HEK293 (cell line): Measurements from ENCODE around the gene BIRC5.

Source experiments
- KLF8 ChIP-seq: fragments of 450-650 bp; formaldehyde crosslinking; IDR thresholded peaks from 2 replicates; pipeline ENCODE4 v1.5.1; 2016; ENCODE audit warnings: missing biosample characterization, missing genetic modification characterization
- OVOL3 ChIP-seq: fragments of 450-650 bp; formaldehyde crosslinking; IDR thresholded peaks from 2 replicates; pipeline ENCODE4 v1.5.1; 2016; ENCODE audit warnings: missing biosample characterization, missing genetic modification characterization
- REST ChIP-seq: fragments of 450-650 bp; formaldehyde crosslinking; IDR thresholded peaks from 2 replicates; pipeline ENCODE4 v1.5.1; 2016; ENCODE audit warnings: missing biosample characterization, missing genetic modification characterization
- SCRT2 ChIP-seq: fragments of 450-650 bp; formaldehyde crosslinking; IDR thresholded peaks from 2 replicates; pipeline ENCODE4 v1.5.1; 2016; ENCODE audit warnings: missing biosample characterization, missing genetic modification characterization
- SETDB1 ChIP-seq: IDR thresholded peaks from one replicate; pipeline ENCODE4 v1.6.1; 2017; ENCODE audit warnings: mild to moderate bottlenecking, low read length, moderate library complexity, mixed read lengths; ENCODE audit not compliant: insufficient read length
- TCF7L2 ChIP-seq: IDR thresholded peaks from 2 replicates; pipeline ENCODE4 v1.6.1; 2011; ENCODE audit warnings: low read depth, mild to moderate bottlenecking, inconsistent platforms, low read length, moderate library complexity, borderline replicate concordance
- YY1 ChIP-seq: fragments of 450-650 bp; formaldehyde crosslinking; IDR thresholded peaks from 2 replicates; pipeline ENCODE4 v1.5.1; 2018; ENCODE audit warnings: missing biosample characterization, missing genetic modification characterization
- ZBTB10 ChIP-seq: fragments of 450-650 bp; formaldehyde crosslinking; IDR thresholded peaks from 2 replicates; pipeline ENCODE4 v1.5.1; 2016; ENCODE audit warnings: missing biosample characterization, missing genetic modification characterization
- ZBTB26 ChIP-seq: fragments of 450-650 bp; formaldehyde crosslinking; optimal IDR thresholded peaks from 2 replicates; pipeline ENCODE3; 2016; ENCODE audit warnings: missing biosample characterization, mild to moderate bottlenecking, missing genetic modification characterization
- ZNF16 ChIP-seq: fragments of 450-650 bp; formaldehyde crosslinking; IDR thresholded peaks from 2 replicates; pipeline ENCODE4 v1.5.1; 2016; ENCODE audit warnings: low read depth, missing biosample characterization, missing genetic modification characterization
- ZNF184 ChIP-seq: fragments of 450-650 bp; IDR thresholded peaks from 2 replicates; pipeline ENCODE4 v1.5.1; 2018; ENCODE audit warnings: missing biosample characterization, mild to moderate bottlenecking, missing genetic modification characterization
- ZNF23 ChIP-seq: fragments of 450-650 bp; formaldehyde crosslinking; IDR thresholded peaks from 2 replicates; pipeline ENCODE4 v1.5.1; 2016; ENCODE audit warnings: missing biosample characterization, missing genetic modification characterization, borderline replicate concordance
- ZNF26 ChIP-seq: fragments of 450-650 bp; formaldehyde crosslinking; IDR thresholded peaks from 2 replicates; pipeline ENCODE4 v1.5.1; 2016; ENCODE audit warnings: missing biosample characterization, missing genetic modification characterization
- ZNF341 ChIP-seq: fragments of 450-650 bp; formaldehyde crosslinking; IDR thresholded peaks from 2 replicates; pipeline ENCODE4; 2016; ENCODE audit warnings: low read depth, missing biosample characterization, missing genetic modification characterization
- ZNF354C ChIP-seq: fragments of 450-650 bp; formaldehyde crosslinking; IDR thresholded peaks from 2 replicates; pipeline ENCODE4 v1.5.1; 2016; ENCODE audit warnings: missing biosample characterization, missing genetic modification characterization, low read depth, borderline replicate concordance
- ZNF488 ChIP-seq: fragments of 450-650 bp; formaldehyde crosslinking; IDR thresholded peaks from 2 replicates; pipeline ENCODE4 v1.5.1; 2016; ENCODE audit warnings: missing biosample characterization, missing genetic modification characterization
- ZNF501 ChIP-seq: fragments of 450-650 bp; formaldehyde crosslinking; IDR thresholded peaks from 2 replicates; pipeline ENCODE4 v1.5.1; 2016; ENCODE audit warnings: missing biosample characterization, missing genetic modification characterization
- ZNF555 ChIP-seq: fragments of 450-650 bp; formaldehyde crosslinking; conservative IDR thresholded peaks from 2 replicates; pipeline ENCODE4 v1.5.1; 2017; ENCODE audit warnings: missing biosample characterization, mild to moderate bottlenecking, missing genetic modification characterization, inconsistent platforms
- ZNF654 ChIP-seq: fragments of 450-650 bp; formaldehyde crosslinking; IDR thresholded peaks from 2 replicates; pipeline ENCODE4 v1.5.1; 2016; ENCODE audit warnings: low read depth, missing biosample characterization, missing genetic modification characterization
- ZNF785 ChIP-seq: fragments of 450-650 bp; formaldehyde crosslinking; IDR thresholded peaks from 2 replicates; pipeline ENCODE4 v1.5.1; 2016; ENCODE audit warnings: missing biosample characterization, missing genetic modification characterization
- ZSCAN16 ChIP-seq: fragments of 450-650 bp; formaldehyde crosslinking; IDR thresholded peaks from 2 replicates; pipeline ENCODE4 v1.5.1; 2016; ENCODE audit warnings: missing biosample characterization, missing genetic modification characterization
- TF ChIP-seq, protein P1 (sequence below): fragments of 450-650 bp; formaldehyde crosslinking; IDR thresholded peaks from 2 replicates; pipeline ENCODE4 v1.5.1; 2017; ENCODE audit warnings: missing biosample characterization, mild to moderate bottlenecking, missing genetic modification characterization, moderate library complexity
- TF ChIP-seq, protein P2 (sequence below): fragments of 450-650 bp; formaldehyde crosslinking; IDR thresholded peaks from 2 replicates; pipeline ENCODE4 v1.5.1; 2016; ENCODE audit warnings: missing biosample characterization, missing genetic modification characterization
- TF ChIP-seq, protein P3 (sequence below): fragments of 450-650 bp; formaldehyde crosslinking; IDR thresholded peaks from 2 replicates; pipeline ENCODE4 v1.5.1; 2017; ENCODE audit warnings: missing biosample characterization, missing genetic modification characterization

The BIRC5 gene

DNA sequence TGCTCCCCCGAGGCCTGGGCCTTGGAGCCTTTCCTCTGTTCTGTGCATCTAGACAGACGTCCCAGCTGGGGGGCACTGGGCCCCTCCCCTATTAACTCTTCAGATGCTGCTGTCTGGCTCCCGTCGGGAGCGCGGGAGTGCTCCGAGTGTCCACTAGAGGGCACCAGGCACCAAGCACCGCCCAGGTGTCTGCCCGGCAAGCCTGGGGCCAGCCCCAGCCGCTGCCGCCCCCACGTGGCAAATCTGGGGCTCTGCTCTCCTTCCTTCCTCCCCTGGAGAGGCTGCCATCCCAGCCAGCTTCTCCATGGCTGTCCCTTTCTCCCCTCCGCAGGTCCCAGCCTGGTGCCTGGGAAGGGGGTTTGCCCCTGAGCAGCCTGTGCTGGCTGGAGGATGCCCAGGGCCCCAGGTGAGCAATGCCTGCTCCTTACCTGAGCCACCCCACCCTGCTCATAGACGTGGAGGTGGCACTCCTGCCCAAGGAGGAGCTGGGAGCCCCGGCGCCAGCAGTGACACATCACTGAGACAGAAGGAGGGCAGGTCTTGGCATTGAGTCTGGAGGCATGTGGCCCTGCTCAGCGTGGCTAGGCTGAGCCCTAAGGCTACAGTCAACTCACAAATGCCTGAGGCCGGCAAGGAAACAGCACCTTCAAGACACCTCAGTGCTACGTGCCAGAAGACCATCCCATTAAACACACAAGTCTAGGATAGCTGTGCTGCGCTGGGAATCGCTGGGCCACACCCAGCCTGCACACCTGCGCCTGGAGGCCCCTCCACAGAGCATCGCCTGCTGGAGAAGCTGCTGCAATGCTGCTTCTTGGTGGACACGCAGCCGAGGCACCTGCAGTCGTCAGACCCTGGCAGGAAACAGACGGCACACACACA, 37.1 kb downstream of the BIRC5 start (continued):
- TF ChIP-seq ZNF488 (tag by site-specific recombination) (no peak), ZNF341 (tag by site-specific recombination) (peak; percentile 75; the same call in 1 of the 2 replicates), YY1 (no peak), REST (no peak), ZBTB26 (tag by site-specific recombination) (peak; percentile 46), ZNF654 (tag by site-specific recombination) (peak; percentile 98), SCRT2 (no peak), TCF7L2 (no peak), ZNF785 (tag by site-specific recombination) (no peak), ZNF501 (0 out of 2 replicates have a peak, but pooled peaks have one; percentile 33), ZNF16 (no peak), ZNF184 (tag by site-specific recombination) (0 out of 2 replicates have a peak, but pooled peaks have one; percentile 54), OVOL3 (tag by site-specific recombination) (no peak), ZBTB10 (tag by site-specific recombination) (peak; percentile 77; the same call in 1 of the 2 replicates), SETDB1 (no peak), KLF8 (tag by site-specific recombination) (peak; percentile 78), ZNF354C (tag by site-specific recombination) (no peak), ZNF555 (no peak), ZNF26 (tag by site-specific recombination) (no peak), ZSCAN16 (tag by site-specific recombination) (no peak), ZNF23 (tag by site-specific recombination) (no peak)
- TF ChIP-seq, protein P1, sequence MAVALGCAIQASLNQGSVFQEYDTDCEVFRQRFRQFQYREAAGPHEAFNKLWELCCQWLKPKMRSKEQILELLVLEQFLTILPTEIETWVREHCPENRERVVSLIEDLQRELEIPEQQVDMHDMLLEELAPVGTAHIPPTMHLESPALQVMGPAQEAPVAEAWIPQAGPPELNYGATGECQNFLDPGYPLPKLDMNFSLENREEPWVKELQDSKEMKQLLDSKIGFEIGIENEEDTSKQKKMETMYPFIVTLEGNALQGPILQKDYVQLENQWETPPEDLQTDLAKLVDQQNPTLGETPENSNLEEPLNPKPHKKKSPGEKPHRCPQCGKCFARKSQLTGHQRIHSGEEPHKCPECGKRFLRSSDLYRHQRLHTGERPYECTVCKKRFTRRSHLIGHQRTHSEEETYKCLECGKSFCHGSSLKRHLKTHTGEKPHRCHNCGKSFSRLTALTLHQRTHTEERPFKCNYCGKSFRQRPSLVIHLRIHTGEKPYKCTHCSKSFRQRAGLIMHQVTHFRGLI = no peak
- TF ChIP-seq, protein P2, sequence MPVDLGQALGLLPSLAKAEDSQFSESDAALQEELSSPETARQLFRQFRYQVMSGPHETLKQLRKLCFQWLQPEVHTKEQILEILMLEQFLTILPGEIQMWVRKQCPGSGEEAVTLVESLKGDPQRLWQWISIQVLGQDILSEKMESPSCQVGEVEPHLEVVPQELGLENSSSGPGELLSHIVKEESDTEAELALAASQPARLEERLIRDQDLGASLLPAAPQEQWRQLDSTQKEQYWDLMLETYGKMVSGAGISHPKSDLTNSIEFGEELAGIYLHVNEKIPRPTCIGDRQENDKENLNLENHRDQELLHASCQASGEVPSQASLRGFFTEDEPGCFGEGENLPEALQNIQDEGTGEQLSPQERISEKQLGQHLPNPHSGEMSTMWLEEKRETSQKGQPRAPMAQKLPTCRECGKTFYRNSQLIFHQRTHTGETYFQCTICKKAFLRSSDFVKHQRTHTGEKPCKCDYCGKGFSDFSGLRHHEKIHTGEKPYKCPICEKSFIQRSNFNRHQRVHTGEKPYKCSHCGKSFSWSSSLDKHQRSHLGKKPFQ (tag by site-specific recombination) = no peak
- TF ChIP-seq, protein P3, sequence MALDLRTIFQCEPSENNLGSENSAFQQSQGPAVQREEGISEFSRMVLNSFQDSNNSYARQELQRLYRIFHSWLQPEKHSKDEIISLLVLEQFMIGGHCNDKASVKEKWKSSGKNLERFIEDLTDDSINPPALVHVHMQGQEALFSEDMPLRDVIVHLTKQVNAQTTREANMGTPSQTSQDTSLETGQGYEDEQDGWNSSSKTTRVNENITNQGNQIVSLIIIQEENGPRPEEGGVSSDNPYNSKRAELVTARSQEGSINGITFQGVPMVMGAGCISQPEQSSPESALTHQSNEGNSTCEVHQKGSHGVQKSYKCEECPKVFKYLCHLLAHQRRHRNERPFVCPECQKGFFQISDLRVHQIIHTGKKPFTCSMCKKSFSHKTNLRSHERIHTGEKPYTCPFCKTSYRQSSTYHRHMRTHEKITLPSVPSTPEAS (tag by site-specific recombination) = no peak
